Measurements from ENCODE around the gene USP33.
"Not testable (repeated sequence)": the region's sequence is repeated elsewhere in the genome, so short reads cannot be mapped to it uniquely, and the experiment has no call there.

USP33 gene

GRCh38 chr1:77671836-77672235 lies 87.8 kb downstream of the USP33 start:
- DNase-seq (ENCODE audit: low spot score) = no peak

GRCh38 chr1:77670330-77670729 lies 89.3 kb downstream of the USP33 start:
- DNase-seq (ENCODE audit: low spot score) = no peak

- no peak for DNase-seq (ENCODE audit: low spot score)
These were observed 90.7 kb downstream of the USP33 start for GRCh38 chr1:77668924-77669449.

- no peak for DNase-seq (ENCODE audit: low spot score)
These were observed 94.6 kb downstream of the USP33 start for GRCh38 chr1:77664939-77665516.

GRCh38 chr1:77661696-77662095 lies 98.0 kb downstream of the USP33 start:
- DNase-seq (ENCODE audit: low spot score) = no peak

- no peak for DNase-seq (ENCODE audit: low spot score)
These were observed 99.6 kb downstream of the USP33 start for GRCh38 chr1:77659879-77660593.

- DNase-seq (ENCODE audit: low spot score) = no peak
These were observed 101.4 kb downstream of the USP33 start for GRCh38 chr1:77658271-77658670.

GRCh38 chr1:77655431-77655974 lies 104.1 kb downstream of the USP33 start:
- no peak for DNase-seq (ENCODE audit: low spot score)

- no peak for DNase-seq (ENCODE audit: low spot score)
These were observed 106.6 kb downstream of the USP33 start for GRCh38 chr1:77652970-77653516.

GRCh38 chr1:77652268-77652667 lies 107.4 kb downstream of the USP33 start:
- no peak for DNase-seq (ENCODE audit: low spot score)

- no peak for DNase-seq (ENCODE audit: low spot score)
These were observed 110.5 kb downstream of the USP33 start for GRCh38 chr1:77649127-77649526.

GRCh38 chr1:77646224-77646623 lies 113.4 kb downstream of the USP33 start:
- not testable (repeated sequence) for DNase-seq (ENCODE audit: low spot score)

Measured in hepatic stellate cell (primary cell).